Activated T-cell treated with anti-CD3 and anti-CD28 coated beads, Interleukin-2, amount 50 U/mL, for 1 hour (primary cell): ENCODE data around the gene ZBTB18.
"Not testable (repeated sequence)": the region's sequence is repeated elsewhere in the genome, so short reads cannot be mapped to it uniquely, and the experiment has no call there.

ENCODE experiments used
- DNase-seq: peaks from one replicate; pipeline ENCODE4 v3.0.0-alpha.2; 2020

Gene ZBTB18

DNA sequence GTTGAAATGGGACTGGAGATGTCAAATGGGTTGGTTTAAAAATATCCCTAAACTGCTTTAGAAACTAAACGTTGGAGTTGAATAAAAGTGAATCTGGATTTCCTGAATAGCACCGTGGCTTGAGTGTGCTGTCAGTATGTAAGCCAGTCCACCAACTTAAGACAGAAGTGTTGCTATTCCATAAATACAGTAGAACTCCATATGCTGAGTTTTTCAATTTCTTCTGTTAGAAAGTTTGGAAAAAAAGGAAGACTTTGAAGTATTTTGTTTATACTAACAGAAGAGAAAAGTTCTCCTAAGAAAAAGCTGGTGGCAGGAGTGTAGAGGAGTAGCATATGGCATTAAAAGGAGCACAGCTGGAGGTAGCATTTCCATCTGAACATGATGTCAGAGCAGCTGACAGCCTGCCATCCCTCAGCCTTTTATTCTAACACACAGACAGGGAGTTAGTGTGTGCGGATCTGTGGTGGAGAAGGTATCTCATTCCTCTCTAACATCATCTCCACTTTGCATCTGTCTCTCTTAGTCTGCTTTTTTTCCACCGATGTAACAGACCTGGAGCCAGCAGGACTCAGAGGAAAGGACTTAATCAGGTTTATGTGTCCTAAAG, at the start of gene ZBTB18:
Gene ZBTB18 (plus strand): TSS at position 449 of the 610 bp plus-strand sequence. CDS start 149 bp downstream, at position 598.
- no peak for DNase-seq

DNA sequence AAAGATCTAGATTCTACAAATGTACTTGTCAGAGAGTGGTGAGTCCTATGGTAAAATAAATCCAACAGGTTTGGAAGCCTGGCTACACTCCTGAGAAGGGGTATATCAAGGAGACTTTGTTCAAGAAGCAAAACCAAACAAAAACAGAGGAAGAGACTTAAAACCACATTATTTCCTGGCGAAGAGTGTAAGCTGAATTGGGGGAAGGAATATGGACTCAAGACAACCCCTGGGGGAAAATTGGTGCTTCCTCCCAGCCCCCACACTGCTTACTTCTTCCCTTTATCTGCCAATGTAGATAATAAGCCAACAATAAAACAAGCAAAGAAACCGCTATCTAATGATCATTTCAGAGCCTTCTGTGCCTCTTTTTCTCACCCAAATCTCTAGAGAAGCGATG, 48.4 kb upstream of the ZBTB18 start:
- DNase-seq, result no peak

DNA sequence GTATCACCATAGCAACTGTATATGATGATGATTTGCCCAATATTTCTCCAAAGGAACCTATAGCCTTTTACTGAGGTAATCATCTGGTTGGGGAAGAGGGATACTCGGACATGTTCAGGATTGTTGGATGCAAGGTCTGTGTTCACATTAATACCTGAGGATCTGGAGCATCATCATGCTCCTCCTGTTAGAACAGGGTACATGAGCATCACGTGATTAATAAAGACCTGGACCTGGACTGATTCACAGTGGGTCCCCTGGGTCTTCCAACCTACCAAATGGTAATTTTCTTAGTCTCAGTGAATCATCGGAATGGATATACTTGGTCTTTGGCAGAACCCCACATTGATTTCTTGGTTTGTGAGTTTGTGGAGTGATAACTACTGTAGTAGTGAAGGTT, 45.6 kb upstream of the ZBTB18 start:
- DNase-seq, result no peak

DNA sequence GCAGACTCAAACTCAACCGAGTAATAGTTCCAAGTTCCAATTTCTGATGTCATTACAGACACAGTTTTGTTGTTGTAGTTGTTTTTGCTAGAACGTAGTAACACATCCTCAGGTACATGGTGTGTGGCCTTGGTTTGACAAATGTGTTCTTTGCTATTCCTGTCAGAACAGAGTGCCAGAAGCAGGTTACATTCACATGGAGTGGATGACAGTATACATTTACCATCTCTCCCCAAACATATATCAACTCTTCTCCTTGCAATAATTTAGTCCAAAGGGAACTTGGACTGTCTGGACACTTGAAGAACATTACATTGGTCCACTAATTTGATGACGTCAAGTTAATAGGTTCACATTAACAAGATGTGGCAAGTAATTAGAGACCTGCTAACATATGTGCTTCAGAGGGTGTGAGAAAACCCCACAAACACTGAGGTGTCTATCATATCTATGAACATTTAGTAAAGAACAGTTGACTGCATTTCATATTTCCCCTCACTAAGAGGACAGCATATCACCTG, 44.6 kb upstream of the ZBTB18 start:
- DNase-seq, result no peak

DNA sequence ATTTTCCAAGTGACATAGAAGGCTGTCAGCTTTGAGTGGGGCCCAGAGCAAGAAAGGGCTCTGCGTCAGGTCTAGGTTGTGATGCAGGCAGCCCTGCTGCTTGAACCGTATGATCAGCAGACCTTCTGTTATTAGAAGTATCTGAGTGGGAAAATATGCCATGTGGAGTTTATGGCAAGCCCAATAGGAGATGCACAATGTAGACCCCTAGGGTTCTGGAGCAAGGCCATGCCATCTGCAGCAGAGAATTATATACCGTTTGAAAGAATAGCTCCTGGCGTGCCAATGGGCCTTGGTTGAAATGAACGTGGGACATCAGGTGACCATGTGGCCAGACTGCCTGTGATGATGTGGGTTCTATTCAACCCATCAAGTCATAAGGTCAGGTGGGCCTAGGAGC, 44.1 kb upstream of the ZBTB18 start:
- DNase-seq, result no peak

DNA sequence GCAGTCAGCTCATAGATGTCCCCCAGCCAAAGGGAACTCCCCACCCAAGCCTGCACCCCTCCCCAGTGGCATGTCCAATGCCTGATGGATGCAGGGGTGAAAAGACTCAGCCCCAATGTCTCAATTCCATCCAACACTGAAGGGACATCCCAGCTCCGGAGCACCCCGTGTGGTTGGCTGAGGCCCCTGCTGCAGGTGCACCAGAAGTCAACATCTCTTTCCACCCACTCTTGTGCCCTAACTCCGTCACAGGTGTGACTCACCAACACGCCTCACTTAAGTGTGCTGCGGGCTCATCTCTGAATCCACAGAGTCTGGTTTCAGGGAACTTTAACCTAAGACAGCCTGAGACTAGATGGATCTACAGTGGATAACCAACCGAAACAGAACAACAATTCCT, 40.9 kb upstream of the ZBTB18 start:
- DNase-seq, result peak; percentile 28

DNA sequence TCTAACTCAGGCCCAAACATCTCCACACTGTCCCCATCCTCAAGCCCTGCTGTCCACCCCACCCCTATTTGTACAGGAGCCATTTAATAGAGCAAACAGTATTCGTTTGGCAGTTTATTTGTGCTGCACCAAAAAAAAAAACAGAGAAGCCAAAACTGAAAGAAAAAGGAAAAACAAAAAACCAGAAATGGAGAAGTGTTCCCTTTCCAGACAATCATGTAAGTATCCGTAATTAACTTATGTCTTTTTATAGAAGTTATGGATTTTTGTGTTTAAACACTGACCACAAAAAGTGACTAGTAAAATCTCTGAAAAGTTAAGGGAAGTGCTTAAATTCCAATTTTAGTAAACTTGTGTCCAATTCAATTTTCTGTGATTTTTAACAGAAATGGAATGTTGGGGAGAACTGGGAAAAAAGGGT, 40.4 kb upstream of the ZBTB18 start:
- DNase-seq, result no peak

DNA sequence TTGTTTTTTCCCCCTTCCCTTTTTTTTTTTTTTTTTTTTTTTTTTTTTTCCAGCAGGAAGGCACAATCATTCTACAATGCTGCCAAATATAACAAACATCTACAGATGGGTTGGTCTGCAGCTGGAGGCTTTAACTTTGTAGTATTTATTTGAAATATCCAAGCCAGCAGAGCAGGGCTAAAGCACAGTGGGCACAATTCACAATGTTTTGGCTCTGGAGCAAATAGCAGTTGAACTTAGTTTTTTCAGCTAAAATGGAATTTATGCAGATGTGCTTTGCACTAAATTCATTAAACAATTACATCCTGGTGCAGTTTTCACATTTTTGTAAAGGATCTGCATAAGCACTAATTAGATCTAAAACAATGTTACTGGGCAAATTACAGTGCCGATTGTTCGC, 39.8 kb upstream of the ZBTB18 start:
- DNase-seq, result no peak

DNA sequence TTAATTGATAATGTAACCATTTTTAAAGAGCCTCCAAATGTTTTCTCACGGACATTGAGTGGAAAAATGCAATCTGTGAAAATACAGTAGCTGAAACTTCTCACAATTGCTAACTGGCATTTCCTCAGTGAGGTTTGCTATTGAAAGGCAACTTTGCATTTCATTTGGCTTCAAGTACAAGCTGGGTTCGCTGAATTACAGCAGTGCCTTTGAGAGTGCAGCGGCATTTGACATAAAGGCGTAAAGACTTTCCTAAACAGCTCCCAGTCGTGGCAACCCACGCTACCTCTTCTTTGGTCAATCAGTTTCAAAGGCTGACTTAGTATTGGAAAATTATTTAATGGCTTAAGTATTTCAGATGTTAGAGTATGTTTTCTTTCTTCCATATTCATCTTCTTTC, 39.3 kb upstream of the ZBTB18 start:
- DNase-seq, result no peak

DNA sequence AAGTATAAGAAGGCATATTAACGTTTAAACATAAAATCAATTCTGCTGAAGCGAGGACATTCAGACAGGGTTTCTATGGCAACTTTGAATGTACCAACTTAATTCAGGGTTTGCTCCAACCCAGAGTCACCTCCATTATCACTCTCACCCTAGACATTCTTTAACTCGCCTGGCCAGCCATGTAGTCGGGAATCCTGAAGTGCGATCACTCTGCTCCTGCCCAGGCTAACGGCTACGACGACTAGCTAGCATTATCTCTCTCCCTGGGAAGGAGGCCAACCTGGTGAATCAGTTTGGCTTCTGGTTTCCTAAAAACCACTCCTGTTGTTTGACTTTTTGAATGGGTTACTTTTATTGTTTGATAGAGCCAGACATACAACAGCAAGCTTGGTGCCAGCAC, 38.9 kb upstream of the ZBTB18 start:
- DNase-seq, result no peak

DNA sequence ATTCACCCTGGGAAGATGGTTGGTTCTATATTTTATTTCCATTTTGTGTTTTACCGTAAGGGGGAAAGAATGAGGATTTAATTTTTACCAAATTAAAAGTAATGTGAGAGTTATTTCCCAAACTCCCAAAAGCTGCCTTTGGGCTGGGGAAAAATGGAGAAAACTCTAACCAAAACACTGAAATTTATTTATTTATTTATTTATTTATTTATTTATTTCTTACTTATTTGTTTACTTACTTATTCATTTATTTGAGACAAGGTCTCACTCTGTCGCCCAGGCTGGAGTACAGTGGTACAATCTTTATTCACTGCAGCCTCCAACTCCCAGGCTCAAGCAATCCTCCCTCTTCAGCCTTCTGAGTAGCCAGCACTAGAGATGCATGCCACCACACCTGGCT, 38.0 kb upstream of the ZBTB18 start:
- DNase-seq, result no peak

DNA sequence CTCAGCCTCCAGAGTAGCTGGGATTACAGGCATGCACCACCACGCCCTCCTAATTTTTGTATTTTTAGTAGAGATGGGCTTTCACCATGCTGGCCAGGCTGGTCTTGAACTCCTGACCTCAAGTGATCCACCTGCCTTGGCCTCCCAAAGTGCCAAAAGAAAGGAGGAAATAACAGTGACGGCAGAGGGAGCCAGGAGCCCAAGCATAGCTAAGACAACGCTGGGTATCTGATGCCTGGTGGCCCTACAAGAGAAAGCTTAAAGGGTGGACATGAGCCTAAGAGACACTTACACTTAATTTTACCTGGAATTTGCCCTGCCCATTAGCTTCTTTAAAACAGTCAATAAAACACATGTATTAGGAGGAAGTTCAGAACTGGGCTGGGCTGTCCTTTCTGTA, 36.2 kb upstream of the ZBTB18 start:
- not testable (repeated sequence) for DNase-seq

DNA sequence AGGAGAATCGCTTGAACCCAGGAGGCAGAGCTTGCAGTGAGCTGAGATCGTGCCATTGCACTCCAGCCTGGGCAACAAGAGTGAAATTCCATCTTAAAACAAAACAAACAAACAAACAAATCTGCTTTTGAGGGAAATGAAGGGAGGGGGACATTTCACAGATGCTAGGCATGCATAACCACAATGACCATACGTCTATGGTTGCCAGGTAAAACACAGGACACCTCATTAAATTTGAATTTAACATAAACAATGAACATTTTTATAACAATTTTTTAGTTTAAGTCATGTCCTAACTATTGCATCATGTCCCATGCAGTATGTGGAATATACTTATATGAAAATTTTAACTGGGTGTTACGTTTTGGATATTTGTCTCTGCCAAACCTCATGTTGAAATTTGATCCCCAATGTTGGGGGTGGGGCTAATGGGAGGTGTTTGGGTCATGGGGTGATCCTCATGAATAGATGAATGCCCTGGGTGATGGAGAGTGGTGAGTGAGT, 31.0 kb upstream of the ZBTB18 start:
- no peak for DNase-seq

DNA sequence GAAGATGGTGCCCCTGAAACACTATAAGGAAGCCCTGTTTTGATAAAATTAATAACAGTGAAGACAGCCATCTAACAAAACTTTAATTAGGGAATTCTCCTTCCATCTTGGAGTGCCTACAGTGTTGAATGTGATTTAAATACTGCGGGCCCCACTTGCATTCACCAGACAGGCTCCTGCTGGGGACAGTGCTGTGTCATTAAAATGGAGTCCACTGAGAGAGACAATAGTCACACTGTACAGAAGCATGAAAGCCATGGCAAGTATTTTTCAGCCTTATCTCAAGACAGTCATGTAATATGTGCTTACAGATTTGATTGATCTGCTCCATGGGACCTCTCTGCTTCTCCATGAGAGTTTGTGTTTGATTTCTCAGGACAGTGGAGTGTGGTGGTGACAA, 29.7 kb upstream of the ZBTB18 start:
- no peak for DNase-seq

DNA sequence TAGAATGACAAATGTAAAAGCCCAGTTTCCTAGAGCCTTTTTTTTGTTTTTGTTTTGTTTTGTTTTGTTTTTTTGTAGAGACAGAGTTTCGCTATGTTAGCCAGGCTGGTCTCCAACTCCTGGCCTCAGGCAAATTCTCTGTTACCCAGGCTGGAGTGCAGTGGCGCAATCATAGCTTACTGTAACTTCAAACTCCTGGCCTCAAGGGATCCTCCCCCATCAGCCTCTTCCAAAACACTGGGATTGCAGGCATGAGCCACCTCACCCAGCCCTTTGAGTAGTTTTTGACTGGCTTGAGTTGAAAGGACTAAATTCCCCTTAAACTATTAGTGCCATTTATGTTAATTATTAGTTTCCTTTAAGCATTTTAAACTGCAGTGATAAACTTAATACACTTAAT, 28.8 kb upstream of the ZBTB18 start:
- no peak for DNase-seq

DNA sequence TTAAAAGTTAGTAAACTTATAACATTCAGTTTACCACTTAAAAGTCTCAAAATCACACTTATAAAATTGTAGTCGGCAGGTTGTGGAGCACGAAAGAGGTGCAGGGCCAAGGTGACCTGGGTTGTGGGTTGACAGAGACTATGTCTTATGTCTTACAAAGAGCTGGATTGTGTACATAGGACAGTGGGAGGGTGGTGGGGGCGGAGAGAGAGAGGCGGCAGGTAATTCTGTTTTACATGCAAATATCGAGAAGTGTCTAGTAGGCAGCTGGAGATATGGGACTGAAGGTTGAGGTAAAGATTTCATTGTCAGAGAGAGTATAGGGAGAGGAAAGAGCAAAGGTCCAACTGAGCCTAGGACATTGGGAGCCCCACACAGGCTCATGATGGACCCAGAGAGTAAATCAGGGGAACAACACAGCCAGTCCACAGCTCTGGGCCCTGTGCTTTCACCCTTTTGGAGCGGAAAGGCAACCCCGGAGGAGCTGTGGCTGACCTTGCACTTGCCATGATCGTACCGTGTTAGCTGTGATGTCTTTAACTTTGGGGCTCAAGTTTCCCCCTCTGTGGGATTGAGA, 28.1 kb upstream of the ZBTB18 start:
- no peak for DNase-seq

DNA sequence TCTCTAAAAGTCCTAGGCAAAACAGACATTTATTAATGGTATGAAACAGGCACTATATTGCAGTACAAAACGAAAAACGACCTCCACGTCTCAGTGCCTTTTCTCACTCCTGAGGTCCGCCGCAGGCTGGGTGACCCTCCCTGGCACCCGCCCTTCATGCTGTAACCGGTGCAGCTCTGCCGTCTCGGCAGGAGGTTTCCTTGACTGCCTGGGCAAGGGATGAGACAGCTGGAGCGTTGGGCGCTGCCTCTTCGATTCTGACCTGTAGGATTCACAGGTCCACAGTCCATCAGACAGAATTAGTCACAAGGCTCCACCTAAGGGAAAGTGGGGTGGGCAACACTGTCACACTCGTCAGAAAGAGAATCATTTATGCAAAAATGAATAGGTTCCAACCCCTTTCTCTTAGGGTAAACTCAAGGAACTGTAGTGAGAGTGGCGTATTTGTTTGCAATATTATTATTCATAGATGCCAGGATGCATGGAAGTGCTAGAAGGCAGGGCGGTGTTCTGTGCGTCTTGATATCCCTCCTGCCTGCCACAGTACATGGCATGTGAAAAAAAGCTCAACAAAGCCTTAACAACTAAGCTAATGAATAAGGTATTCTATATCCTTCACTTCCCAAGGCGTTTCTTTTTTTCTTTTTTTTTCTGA, 23.5 kb upstream of the ZBTB18 start:
- DNase-seq, result no peak

DNA sequence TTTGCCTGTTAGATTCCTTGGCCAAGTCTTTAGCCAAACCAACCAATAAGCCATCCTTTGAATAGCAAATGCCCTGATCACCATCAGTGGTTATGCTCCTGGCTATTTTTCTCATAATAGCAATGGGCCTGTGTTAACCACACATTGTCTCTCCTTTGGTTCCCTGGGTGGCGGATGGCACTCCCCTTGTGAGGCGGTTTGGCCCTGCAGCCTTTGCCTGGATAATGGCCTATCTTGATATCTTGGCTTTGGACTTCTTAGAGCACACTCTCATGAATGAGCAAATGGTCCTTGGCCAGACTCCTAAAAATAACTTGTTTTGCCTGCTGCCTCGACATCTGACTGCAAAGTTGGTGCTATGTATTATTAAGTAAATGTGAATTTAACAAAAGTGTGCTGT, 22.4 kb upstream of the ZBTB18 start:
- DNase-seq, result no peak

DNA sequence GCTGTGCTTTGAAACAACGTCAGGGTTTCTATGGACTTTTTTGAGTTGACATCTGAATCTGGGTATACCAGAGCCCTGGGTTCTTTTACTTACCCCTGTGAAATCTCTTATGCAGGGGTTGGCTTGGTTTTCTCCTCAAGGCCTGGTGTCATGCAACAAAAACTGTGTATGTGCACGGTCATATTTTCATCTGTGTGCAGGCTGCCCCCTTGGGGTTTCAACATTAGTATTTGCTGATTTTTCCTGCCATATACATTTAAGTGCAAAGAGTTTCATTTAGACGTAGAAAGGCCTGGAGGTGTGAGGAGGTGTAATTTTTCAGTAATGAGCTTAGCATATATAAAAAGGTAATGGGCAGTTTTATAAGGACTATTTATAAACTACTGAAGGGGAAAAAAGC, 22.0 kb upstream of the ZBTB18 start:
- DNase-seq, result no peak

DNA sequence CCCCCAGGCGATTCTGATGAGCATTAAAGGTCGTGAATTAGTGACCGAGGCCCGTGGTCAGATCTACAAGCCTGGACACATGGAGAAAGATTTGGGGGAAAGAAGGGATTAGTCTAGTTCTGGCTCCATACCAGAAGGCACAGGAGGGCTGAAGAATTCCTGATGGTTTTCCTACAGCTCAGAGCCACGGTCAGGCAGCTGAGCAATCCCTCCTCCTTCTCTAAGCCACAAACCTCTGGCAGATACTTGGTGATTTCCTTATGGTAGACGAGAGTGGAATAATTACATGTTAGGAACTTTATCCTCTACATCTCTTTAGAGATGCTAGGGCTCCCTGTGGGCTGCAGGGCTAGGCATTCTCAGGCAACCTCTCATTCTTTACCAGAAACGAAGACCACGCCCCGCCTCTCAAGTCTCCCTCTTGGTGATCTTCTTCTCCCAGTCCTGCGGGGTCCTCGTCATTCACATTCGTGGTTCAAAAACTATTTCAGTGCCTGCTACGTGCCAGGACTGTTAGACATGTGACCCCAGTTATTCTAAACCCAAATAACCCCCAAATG, 20.5 kb upstream of the ZBTB18 start:
- DNase-seq, result no peak

DNA sequence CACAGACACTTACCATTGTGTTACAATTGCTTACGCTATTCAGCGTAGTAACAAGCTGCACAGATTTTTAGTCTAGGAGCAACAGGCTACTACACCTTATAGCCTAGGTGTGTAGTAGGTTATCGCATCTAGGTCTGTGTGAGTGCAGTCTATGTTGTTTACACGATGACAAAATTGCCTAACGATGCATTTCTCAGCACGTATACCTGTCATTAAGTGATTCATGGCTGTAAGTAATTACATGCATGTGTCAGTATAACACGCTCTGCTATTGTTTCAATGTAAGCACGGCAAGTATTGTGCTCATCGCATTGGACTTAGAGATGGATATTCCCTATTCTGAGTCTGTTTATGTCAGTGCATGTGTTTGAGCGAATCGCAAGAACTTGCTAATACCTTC, 15.7 kb upstream of the ZBTB18 start:
- DNase-seq, result no peak

DNA sequence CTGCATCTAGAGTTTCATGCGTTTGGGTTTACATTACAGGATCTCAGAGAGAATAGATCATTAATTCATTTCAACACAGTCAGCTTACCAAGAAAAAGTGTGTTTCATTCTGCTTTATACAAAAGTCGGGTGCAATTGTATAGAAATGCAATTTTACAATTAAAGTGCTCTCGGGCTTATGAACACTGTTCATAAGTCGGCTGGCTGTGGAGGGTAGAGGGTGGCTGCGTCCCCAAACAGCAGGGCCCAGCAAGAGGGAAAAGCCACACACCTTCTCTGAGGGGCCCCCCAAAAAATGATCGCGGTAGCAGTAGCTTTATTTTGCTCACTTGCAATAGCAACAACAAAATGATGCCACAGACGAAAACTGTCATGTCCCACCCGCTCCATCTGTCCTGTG, 13.8 kb upstream of the ZBTB18 start:
- no peak for DNase-seq

DNA sequence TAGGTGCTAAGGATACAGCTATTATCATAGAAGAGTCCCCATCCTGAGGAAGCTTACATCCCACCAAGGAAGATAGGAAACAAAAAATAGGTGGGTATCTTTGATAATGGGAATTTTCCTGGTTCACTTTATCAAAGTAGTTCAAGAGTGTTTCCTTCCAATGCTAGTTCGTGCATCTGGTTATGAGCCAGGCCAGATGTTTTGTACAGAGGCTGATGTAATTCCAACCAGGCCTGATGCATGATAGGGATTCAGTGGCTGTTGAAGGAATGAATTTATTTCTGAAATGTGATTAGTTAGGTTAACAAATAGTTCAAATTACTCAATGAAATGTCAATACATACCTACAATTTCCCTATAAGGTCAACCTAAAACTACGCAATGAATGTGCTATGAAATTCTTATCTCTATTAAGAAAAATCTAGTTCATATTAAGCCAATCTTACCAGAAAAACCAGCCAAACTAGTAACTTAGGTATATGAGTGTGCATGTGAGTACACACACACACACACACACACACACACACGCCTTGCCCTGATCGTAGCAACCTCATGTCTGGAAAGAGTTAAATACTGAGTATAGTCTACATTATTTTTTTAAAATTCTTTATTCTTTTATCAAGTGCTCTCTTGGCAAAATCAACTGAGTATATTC, 9.5 kb upstream of the ZBTB18 start:
- DNase-seq, result no peak
